ENCODE data around the gene MAGED2.

GRCh38 chrX:54798137-54798536 lies 9.4 kb upstream of the MAGED2 start, which contains the start of gene ITIH6:
- TF ChIP-seq POLR2A (IDR thresholded peaks at IDR 0.05; ENCODE audit: low read depth, low read length) = no peak
- TF ChIP-seq POLR2AphosphoS5 (IDR thresholded peaks at IDR 0.05; ENCODE audit: low read depth, low read length) = no peak
